ENCODE measurements around the gene CD164.

GRCh38 chr6:109320072-109320471 lies 62.2 kb downstream of the CD164 start:
- TF ChIP-seq CTCF (IDR thresholded peaks at IDR 0.05) (no peak), POLR2A (IDR thresholded peaks at IDR 0.05) (no peak)

All from thyroid gland (tissue), 4 donors.